HCT116 (cell line): ENCODE measurements around the gene BCL11A. TPM values are rescaled to one million over a fixed set of nuclear protein-coding genes. Genes with fewer than 3 reads are reported as not detected.

Source experiments
- ATAC-seq: fragments of 200-7000 bp; cut with Tn5 transposase; 2 replicates; pipeline ENCODE4 v1.9.1; 2020; ENCODE audit warnings: mild to moderate bottlenecking, moderate library complexity
- BruUV-seq: library from RNA; stranded (reverse); fragments of 400-500 nt; replicated peaks from 2 replicates; lab custom pipeline; 2021; lab: Mats Ljungman, UMichigan
- CTCF ChIA-PET: fragments of 300-600 bp; sonication (Branson Sonifier 250); formaldehyde crosslinking; loops from one replicate; lab custom pipeline; 2021; ENCODE audit warnings: antibody characterized with exemption; lab: Charles Lee
- POLR2A ChIA-PET: fragments of 300-600, 350-600 bp; sonication (Branson Sonifier 250); formaldehyde crosslinking; loops from one replicate; lab custom pipeline; 2021; ENCODE audit warnings: antibody characterized with exemption; lab: Charles Lee
- RAD21 ChIA-PET, 2 experiments: fragments of 300-600 bp; sonication (Branson Sonifier 250); formaldehyde crosslinking; loops; one replicate each; lab custom pipeline; 2023; ENCODE audit warnings: low total read pairs in 2 of 2; ENCODE audit not compliant: uncharacterized antibody in 2 of 2, unreplicated experiment in 2 of 2, low non-redundant PET in 1 of 2; lab: Charles Lee
- DNase-seq: peaks from one replicate; pipeline ENCODE4 v3.0.0-alpha.2; 2010; ENCODE audit warnings: low read depth, low spot score
- H2AFZ ChIP-seq: fragments of 200-600 bp; shearing (Covaris generic), sonication (generic); 2 replicates; pipeline ENCODE4 v1.6.1; 2017; ENCODE audit warnings: low read depth, mixed run types, mixed read lengths, antibody characterized with exemption, low read length; ENCODE audit not compliant: poor library complexity, severe bottlenecking
- H3K27ac ChIP-seq: 2 replicates; pipeline ENCODE4 v1.5.1; 2012; ENCODE audit warnings: low read depth, low read length
- H3K27me3 ChIP-seq: fragments of 200-600 bp; sonication (generic); 2 replicates; pipeline ENCODE4 v1.6.1; 2016; ENCODE audit warnings: mixed run types, low read length, mixed read lengths; ENCODE audit not compliant: insufficient read depth
- H3K36me3 ChIP-seq, 2 experiments: fragments of 200-500 bp in 1 of 2; fragments of 200-600 bp in 1 of 2; sonication (Bioruptor generic) in 1 of 2; sonication (generic) in 1 of 2; 2 replicates each; pipeline versions ENCODE4 v1.5.1 to v1.6.1; 2014 to 2016; ENCODE audit warnings: low read length in 2 of 2, inconsistent platforms in 1 of 2, mixed read lengths in 1 of 2, mixed run types in 1 of 2; ENCODE audit not compliant: insufficient read depth in 2 of 2, control insufficient read depth in 1 of 2
- H3K4me1 ChIP-seq, 2 experiments: fragments of 200-600 bp in 1 of 2; sonication (generic) in 1 of 2; 2 replicates each; pipeline versions ENCODE4 v1.5.1 to v1.6.1; 2012 to 2017; ENCODE audit warnings: low read length in 2 of 2, inconsistent platforms in 1 of 2, mild to moderate bottlenecking in 1 of 2, mixed read lengths in 1 of 2, mixed run types in 1 of 2, moderate library complexity in 1 of 2; ENCODE audit not compliant: insufficient read depth in 2 of 2, control insufficient read depth in 1 of 2
- H3K4me2 ChIP-seq: fragments of 200-600 bp; sonication (generic); 2 replicates; pipeline ENCODE4 v1.6.1; 2017; ENCODE audit warnings: mixed run types, low read length, mixed read lengths
- H3K4me3 ChIP-seq, 2 experiments: fragments of 200-600 bp in 1 of 2; sonication (generic) in 1 of 2; replicated peaks in 1 of 2; 2 replicates each; pipeline ENCODE4 v1.5.1; 2011 to 2016; ENCODE audit warnings: low read length in 2 of 2, control low read depth in 1 of 2, low read depth in 1 of 2, mild to moderate bottlenecking in 1 of 2, mixed read lengths in 1 of 2, mixed run types in 1 of 2
- H3K79me2 ChIP-seq: fragments of 200-600 bp; sonication (generic); 2 replicates; pipeline ENCODE4 v1.6.1; 2017; ENCODE audit warnings: mild to moderate bottlenecking, mixed run types, low read length, moderate library complexity, mixed read lengths; ENCODE audit not compliant: insufficient read depth
- H3K9ac ChIP-seq: fragments of 200-600 bp; sonication (generic); 2 replicates; pipeline ENCODE4 v1.6.1; 2016; ENCODE audit warnings: low read length, mixed read lengths
- H3K9me2 ChIP-seq: fragments of 200-600 bp; sonication (generic), shearing (Covaris generic); 2 replicates; pipeline ENCODE4 v1.6.1; 2017; ENCODE audit warnings: mixed run types, mild to moderate bottlenecking, moderate library complexity; ENCODE audit not compliant: insufficient read depth
- H3K9me3 ChIP-seq, 2 experiments: fragments of 200-500 bp in 1 of 2; fragments of 200-600 bp in 1 of 2; sonication (Bioruptor generic) in 1 of 2; sonication (generic) in 1 of 2; 2 replicates each; pipeline ENCODE4 v1.6.1; 2014 to 2017; ENCODE audit warnings: low read length in 2 of 2, mixed read lengths in 2 of 2, inconsistent platforms in 1 of 2, low read depth in 1 of 2, mild to moderate bottlenecking in 1 of 2, mixed run types in 1 of 2, moderate library complexity in 1 of 2; ENCODE audit not compliant: control insufficient read depth in 1 of 2, insufficient read depth in 1 of 2
- H4K20me1 ChIP-seq: fragments of 200-600 bp; sonication (generic), shearing (Covaris generic); 2 replicates; pipeline ENCODE4 v1.6.1; 2017; ENCODE audit warnings: mixed run types, mild to moderate bottlenecking, moderate library complexity; ENCODE audit not compliant: insufficient read depth
- EGR1 ChIP-seq: IDR thresholded peaks from 2 replicates; pipeline ENCODE4 v1.6.1; 2012; ENCODE audit warnings: low read depth
- ELF1 ChIP-seq: IDR thresholded peaks from 2 replicates; pipeline ENCODE4 v1.6.1; 2012; ENCODE audit warnings: low read depth, borderline replicate concordance
- FOSL1 ChIP-seq: IDR thresholded peaks from 2 replicates; pipeline ENCODE4 v1.6.1; 2012; ENCODE audit warnings: low read depth
- JUND ChIP-seq: IDR thresholded peaks from 2 replicates; pipeline ENCODE4 v1.6.1; 2012
- POLR2AphosphoS5 ChIP-seq: IDR thresholded peaks from 2 replicates; pipeline ENCODE4 v1.6.1; 2011; ENCODE audit warnings: mild to moderate bottlenecking, low read depth, low read length, moderate library complexity
- SP1 ChIP-seq: IDR thresholded peaks from 2 replicates; pipeline ENCODE4 v1.6.1; 2012; ENCODE audit warnings: low read depth
- TCF7L2 ChIP-seq: IDR thresholded peaks from 2 replicates; pipeline ENCODE4 v1.7.0; 2011; ENCODE audit warnings: borderline replicate concordance, inconsistent platforms; ENCODE audit not compliant: insufficient read depth, insufficient read length; ENCODE audit errors: extremely low read depth
- YY1 ChIP-seq: IDR thresholded peaks from 2 replicates; pipeline ENCODE4 v1.6.1; 2011; ENCODE audit warnings: low read length, low read depth, moderate library complexity, mild to moderate bottlenecking; ENCODE audit not compliant: insufficient replicate concordance; ENCODE audit errors: extremely low read depth
- ZFX ChIP-seq: fragments of 450-650 bp; IDR thresholded peaks from 2 replicates; pipeline ENCODE4 v1.6.1; 2017
- ZNF274 ChIP-seq: fragments of 200-500 bp; sonication (Bioruptor generic); IDR thresholded peaks from 2 replicates; pipeline ENCODE4 v1.6.1; 2014; ENCODE audit warnings: mild to moderate bottlenecking, low read depth, low read length, inconsistent platforms
- intact Hi-C: fragments of 100-400 bp; cut with micrococcal nuclease; formaldehyde crosslinking; loops from 2 replicates; pipeline ENCODE4 v1.10.0; 2022
- total RNA-seq: library from RNA; stranded (reverse); gene quantifications from one replicate; pipeline ENCODE4 v1.2.1, GENCODE V29; 2021; ENCODE audit not compliant: unreplicated experiment
- TF ChIP-seq, protein P1 (sequence below): IDR thresholded peaks from 2 replicates; pipeline ENCODE4 v1.6.1; 2012
- TF ChIP-seq, protein P2 (sequence below), 3 experiments: fragments of 200-600 bp in 1 of 3; sonication (generic) in 1 of 3; IDR thresholded peaks in 2 of 3; conservative IDR thresholded peaks in 1 of 3; 2 replicates each; pipeline ENCODE4 v1.5.1; 2012 to 2017; ENCODE audit warnings: low read depth in 2 of 3, low read length in 2 of 3, antibody characterized with exemption in 1 of 3, borderline replicate concordance in 1 of 3, control low read depth in 1 of 3, mild to moderate bottlenecking in 1 of 3, mixed read lengths in 1 of 3, mixed run types in 1 of 3, moderate library complexity in 1 of 3; ENCODE audit not compliant: insufficient read depth in 1 of 3
- TF ChIP-seq, protein P3 (sequence below): IDR thresholded peaks from 2 replicates; pipeline ENCODE4 v1.6.1; 2011; ENCODE audit warnings: mild to moderate bottlenecking, low read length, moderate library complexity; ENCODE audit not compliant: insufficient replicate concordance; ENCODE audit errors: extremely low read depth

BCL11A gene
- total RNA-seq, 1 experiment from 2014 or later = 0.71 TPM

DNA sequence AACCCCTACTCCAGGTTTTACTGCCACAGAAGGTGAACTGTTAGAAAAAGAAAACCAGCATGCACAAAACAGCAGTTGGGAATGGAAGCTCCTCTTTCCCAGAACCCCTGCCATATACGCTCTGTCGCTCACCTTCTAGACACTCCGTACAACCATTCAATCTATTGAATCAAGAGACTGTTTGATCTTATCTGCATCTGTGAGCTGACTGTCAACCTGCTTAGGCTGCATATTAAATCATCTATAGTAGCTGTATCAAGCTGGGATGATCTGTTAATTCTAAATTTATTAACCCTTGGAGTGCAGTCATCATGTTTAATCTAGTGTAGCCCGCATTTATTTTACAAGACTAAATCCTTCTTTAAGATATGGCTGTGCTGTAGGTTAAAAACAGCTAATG, 13.6 kb upstream of the BCL11A start:
- Histone ChIP-seq H2AFZ (no peak overlapping the region), H3K36me3 (no peaks in the 10 kb centered on the region), H3K27me3 (peaks cover 87% of the 10 kb centered on the region), H4K20me1 (no peaks in the 10 kb centered on the region), H3K9ac (no peak overlapping the region), H3K4me3 (no peak overlapping the region), H3K4me1 (no peaks in the 10 kb centered on the region), H3K9me2 (no peaks in the 10 kb centered on the region), H3K9me3 (no peaks in the 10 kb centered on the region), H3K27ac (no peak overlapping the region), H3K4me2 (no peak overlapping the region), H3K79me2 (no peaks in the 10 kb centered on the region)
- no peak for ATAC-seq
- intact Hi-C loops = no loop called here
- no peak for DNase-seq
- TF ChIP-seq, protein P1, sequence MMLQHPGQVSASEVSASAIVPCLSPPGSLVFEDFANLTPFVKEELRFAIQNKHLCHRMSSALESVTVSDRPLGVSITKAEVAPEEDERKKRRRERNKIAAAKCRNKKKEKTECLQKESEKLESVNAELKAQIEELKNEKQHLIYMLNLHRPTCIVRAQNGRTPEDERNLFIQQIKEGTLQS = no peak
- TF ChIP-seq ZNF274 (no peak), FOSL1 (no peak), ELF1 (no peak), EGR1 (no peak), ZFX (no peak)
- TF ChIP-seq, protein P2, sequence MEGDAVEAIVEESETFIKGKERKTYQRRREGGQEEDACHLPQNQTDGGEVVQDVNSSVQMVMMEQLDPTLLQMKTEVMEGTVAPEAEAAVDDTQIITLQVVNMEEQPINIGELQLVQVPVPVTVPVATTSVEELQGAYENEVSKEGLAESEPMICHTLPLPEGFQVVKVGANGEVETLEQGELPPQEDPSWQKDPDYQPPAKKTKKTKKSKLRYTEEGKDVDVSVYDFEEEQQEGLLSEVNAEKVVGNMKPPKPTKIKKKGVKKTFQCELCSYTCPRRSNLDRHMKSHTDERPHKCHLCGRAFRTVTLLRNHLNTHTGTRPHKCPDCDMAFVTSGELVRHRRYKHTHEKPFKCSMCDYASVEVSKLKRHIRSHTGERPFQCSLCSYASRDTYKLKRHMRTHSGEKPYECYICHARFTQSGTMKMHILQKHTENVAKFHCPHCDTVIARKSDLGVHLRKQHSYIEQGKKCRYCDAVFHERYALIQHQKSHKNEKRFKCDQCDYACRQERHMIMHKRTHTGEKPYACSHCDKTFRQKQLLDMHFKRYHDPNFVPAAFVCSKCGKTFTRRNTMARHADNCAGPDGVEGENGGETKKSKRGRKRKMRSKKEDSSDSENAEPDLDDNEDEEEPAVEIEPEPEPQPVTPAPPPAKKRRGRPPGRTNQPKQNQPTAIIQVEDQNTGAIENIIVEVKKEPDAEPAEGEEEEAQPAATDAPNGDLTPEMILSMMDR (IDR thresholded peaks at IDR 0.05 in 2 of 3, conservative IDR thresholded peaks at IDR 0.05 in 1 of 3; ENCODE audit: borderline replicate concordance in 1 of 3, insufficient read depth in 1 of 3, low read depth in 2 of 3, low read length in 2 of 3) = no peak
- ChIA-PET POLR2A (no interaction called here), RAD21 (no interaction called here), CTCF (interaction anchor here (1.2 to 3.2 kb wide), 2 partner anchors 15 to 108 kb away, joined by 4 to 15 read pairs; no protein-coding TSS in a partner anchor)
- BruUV-seq = no TSS peak

DNA sequence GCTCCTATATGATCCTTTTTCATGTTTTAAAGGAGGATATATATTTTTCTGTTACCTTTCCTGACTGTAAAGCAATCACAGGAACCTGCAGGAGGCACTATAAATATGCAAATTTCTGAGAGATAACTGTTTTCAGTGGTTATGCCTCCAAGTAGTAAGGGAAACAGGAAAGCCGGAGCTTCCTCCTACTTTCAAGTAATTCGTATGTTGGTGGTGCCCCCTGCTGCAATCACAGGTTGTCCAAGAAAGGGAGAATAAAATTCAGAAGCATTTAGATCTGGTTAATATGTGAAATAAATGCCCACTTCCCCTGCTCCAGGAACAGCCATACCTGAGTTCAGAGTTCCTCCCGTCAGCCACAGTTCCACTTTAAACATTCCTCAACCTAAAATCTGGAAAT, 12.0 kb upstream of the BCL11A start:
- Histone ChIP-seq H3K79me2 (no peaks in the 10 kb centered on the region), H3K9me3 (no peaks in the 10 kb centered on the region), H3K4me3 (no peak overlapping the region), H3K4me1 (no peaks in the 10 kb centered on the region), H2AFZ (no peak overlapping the region), H3K36me3 (no peaks in the 10 kb centered on the region), H3K4me2 (no peak overlapping the region), H3K9ac (no peak overlapping the region), H4K20me1 (no peaks in the 10 kb centered on the region), H3K27ac (no peak overlapping the region), H3K27me3 (peaks cover 84% of the 10 kb centered on the region), H3K9me2 (no peaks in the 10 kb centered on the region)
- ChIA-PET RAD21 (no interaction called here), CTCF (interaction anchor here (0.7 to 3.2 kb wide), 7 partner anchors 10 to 433 kb away, joined by 3 to 15 read pairs (median 3); partner anchors contain the start of gene BCL11A), POLR2A (no interaction called here)
- BruUV-seq = no TSS peak
- intact Hi-C loops = no loop called here
- peak; percentile 72 for ATAC-seq
- peak; percentile 38 for DNase-seq
- TF ChIP-seq JUND (no peak), POLR2AphosphoS5 (no peak), YY1 (no peak), TCF7L2 (no peak), SP1 (no peak), FOSL1 (no peak)
- TF ChIP-seq, protein P3, sequence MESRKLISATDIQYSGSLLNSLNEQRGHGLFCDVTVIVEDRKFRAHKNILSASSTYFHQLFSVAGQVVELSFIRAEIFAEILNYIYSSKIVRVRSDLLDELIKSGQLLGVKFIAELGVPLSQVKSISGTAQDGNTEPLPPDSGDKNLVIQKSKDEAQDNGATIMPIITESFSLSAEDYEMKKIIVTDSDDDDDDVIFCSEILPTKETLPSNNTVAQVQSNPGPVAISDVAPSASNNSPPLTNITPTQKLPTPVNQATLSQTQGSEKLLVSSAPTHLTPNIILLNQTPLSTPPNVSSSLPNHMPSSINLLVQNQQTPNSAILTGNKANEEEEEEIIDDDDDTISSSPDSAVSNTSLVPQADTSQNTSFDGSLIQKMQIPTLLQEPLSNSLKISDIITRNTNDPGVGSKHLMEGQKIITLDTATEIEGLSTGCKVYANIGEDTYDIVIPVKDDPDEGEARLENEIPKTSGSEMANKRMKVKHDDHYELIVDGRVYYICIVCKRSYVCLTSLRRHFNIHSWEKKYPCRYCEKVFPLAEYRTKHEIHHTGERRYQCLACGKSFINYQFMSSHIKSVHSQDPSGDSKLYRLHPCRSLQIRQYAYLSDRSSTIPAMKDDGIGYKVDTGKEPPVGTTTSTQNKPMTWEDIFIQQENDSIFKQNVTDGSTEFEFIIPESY = no peak
- TF ChIP-seq, protein P2 (IDR thresholded peaks at IDR 0.05 in 2 of 3, conservative IDR thresholded peaks at IDR 0.05 in 1 of 3; ENCODE audit: borderline replicate concordance in 1 of 3, insufficient read depth in 1 of 3, low read depth in 2 of 3, low read length in 2 of 3) = peak; percentile 18 to 58 (median 42); a peak in 3 of 6 replicates
